Cardiac muscle cell (in vitro differentiated cells and primary cell): Measurements from ENCODE around the gene EPN2. TPM values are rescaled to one million over a fixed set of nuclear protein-coding genes. Genes with fewer than 3 reads are reported as not detected.

Experiments used
- DNase-seq, 2 donors: peaks; one replicate each; pipeline versions ENCODE4 v3.0.0 to v3.0.0-alpha.2; 2010 to 2017; ENCODE audit warnings: low read depth in 1 of 2, low spot score in 1 of 2
- H3K27ac ChIP-seq: fragments of 200-600 bp; sonication (generic); 2 replicates; pipeline ENCODE4 v1.5.1; 2016
- H3K27me3 ChIP-seq: fragments of 200-600 bp; sonication (generic); 2 replicates; pipeline ENCODE4 v1.6.0; 2016; ENCODE audit warnings: control low read depth
- H3K36me3 ChIP-seq: fragments of 200-600 bp; sonication (generic); 2 replicates; pipeline ENCODE4 v1.5.1; 2016; ENCODE audit warnings: control low read depth
- H3K4me1 ChIP-seq: fragments of 200-600 bp; sonication (generic); 2 replicates; pipeline ENCODE4 v1.8.1; 2017; ENCODE audit warnings: low read depth, mild to moderate bottlenecking, mixed run types
- H3K4me3 ChIP-seq: fragments of 200-600 bp; sonication (generic); 2 replicates; pipeline ENCODE4 v1.5.1; 2016; ENCODE audit warnings: mild to moderate bottlenecking
- H3K9me3 ChIP-seq: fragments of 200-600 bp; sonication (generic); 2 replicates; pipeline ENCODE4 v1.5.1; 2017; ENCODE audit warnings: low read depth, mild to moderate bottlenecking, control low read depth
- CTCF ChIP-seq: IDR thresholded peaks from 2 replicates; pipeline ENCODE4 v1.5.1; 2012; ENCODE audit warnings: low read depth, mild to moderate bottlenecking, low read length
- polyA plus RNA-seq: library from polyadenylated mRNA; unstranded; fragments of >200 nt; fragmentation: Nextera tagmentation; extraction: Ambion mirVana; gene quantifications from 2 replicates; pipeline ENCODE4 v1.2.1, GENCODE V29; 2016
- total RNA-seq: library from RNA; depleted of rRNA; stranded (reverse); fragments of >200 nt; gene quantifications from 2 replicates; pipeline ENCODE4 v1.2.3, GENCODE V29; 2016

The EPN2 gene
- total and polyA plus RNA-seq, 2 experiments from 2014 or later: 43.5 to 45.5 TPM

- TF ChIP-seq CTCF: no peak
- no peak for DNase-seq
- Histone ChIP-seq H3K9me3 (no peaks in the 10 kb centered on the region), H3K27me3 (no peaks in the 10 kb centered on the region), H3K27ac (no peak overlapping the region), H3K4me3 (no peak overlapping the region), H3K36me3 (no peaks in the 10 kb centered on the region), H3K4me1 (peaks cover 36% of the 10 kb centered on the region)
Observed at GRCh38 chr17:19268611-19269010, 31.4 kb downstream of the EPN2 start.

- no peaks in the 10 kb centered on the region for H3K36me3 ChIP-seq
- no peaks in the 10 kb centered on the region for H3K9me3 ChIP-seq
- H3K4me1 ChIP-seq: peaks cover 33% of the 10 kb centered on the region
- H3K27ac ChIP-seq: no peak overlapping the region
- no peak for DNase-seq
- H3K4me3 ChIP-seq: no peak overlapping the region
- no peak for TF ChIP-seq CTCF
- no peaks in the 10 kb centered on the region for H3K27me3 ChIP-seq
Observed at GRCh38 chr17:19269106-19269505, 31.9 kb downstream of the EPN2 start.

- Histone ChIP-seq H3K36me3 (no peaks in the 10 kb centered on the region), H3K4me3 (no peak overlapping the region), H3K4me1 (peaks cover 29% of the 10 kb centered on the region), H3K9me3 (no peaks in the 10 kb centered on the region), H3K27me3 (no peaks in the 10 kb centered on the region), H3K27ac (no peak overlapping the region)
- no peak for TF ChIP-seq CTCF
- no peak for DNase-seq
Observed at GRCh38 chr17:19269641-19270040, 32.5 kb downstream of the EPN2 start.

- peaks cover 29% of the 10 kb centered on the region for H3K4me1 ChIP-seq
- DNase-seq: no peak
- TF ChIP-seq CTCF: no peak
- no peaks in the 10 kb centered on the region for H3K9me3 ChIP-seq
- no peaks in the 10 kb centered on the region for H3K27me3 ChIP-seq
- peak overlapping the region; percentile 22 for H3K27ac ChIP-seq
- no peaks in the 10 kb centered on the region for H3K36me3 ChIP-seq
- no peak overlapping the region for H3K4me3 ChIP-seq
Observed at GRCh38 chr17:19270347-19270703, 33.2 kb downstream of the EPN2 start.

- Histone ChIP-seq H3K4me3 (no peak overlapping the region), H3K27ac (peak overlapping the region; percentile 22), H3K9me3 (no peaks in the 10 kb centered on the region), H3K4me1 (peaks cover 29% of the 10 kb centered on the region), H3K36me3 (no peaks in the 10 kb centered on the region), H3K27me3 (no peaks in the 10 kb centered on the region)
- DNase-seq: no peak
- no peak for TF ChIP-seq CTCF
Observed at GRCh38 chr17:19270704-19271611, 33.8 kb downstream of the EPN2 start.
